Parathyroid adenoma (tissue), 2 donors: ENCODE results near the gene GRIK3.
"Not testable (repeated sequence)": the region's sequence is repeated elsewhere in the genome, so short reads cannot be mapped to it uniquely, and the experiment has no call there.

ENCODE experiments used
- H2AFZ ChIP-seq: fragments of 300-600 bp; sonication (generic); one replicate; pipeline ENCODE4 v1.7.0; 2017; ENCODE audit warnings: antibody characterized with exemption, mild to moderate bottlenecking
- H3K27ac ChIP-seq: fragments of 300-600 bp; sonication (generic); one replicate; pipeline ENCODE4 v1.7.0; 2017
- H3K27me3 ChIP-seq: fragments of 300-600 bp; sonication (generic); one replicate; pipeline ENCODE4 v1.7.0; 2017; ENCODE audit warnings: low read length; ENCODE audit not compliant: control insufficient read depth, insufficient read depth
- H3K36me3 ChIP-seq: fragments of 300-600 bp; sonication (generic); one replicate; pipeline ENCODE4 v1.7.0; 2017; ENCODE audit warnings: low read length; ENCODE audit not compliant: control insufficient read depth, insufficient read depth
- H3K4me1 ChIP-seq: fragments of 300-600 bp; sonication (generic); one replicate; pipeline ENCODE4 v1.7.0; 2017; ENCODE audit warnings: control low read depth
- H3K4me2 ChIP-seq: fragments of 300-600 bp; sonication (generic); one replicate; pipeline ENCODE4 v1.7.0; 2017; ENCODE audit warnings: low read length
- H3K4me3 ChIP-seq: fragments of 300-600 bp; sonication (generic); one replicate; pipeline ENCODE4 v1.7.0; 2017; ENCODE audit warnings: low read depth, low read length
- H3K79me2 ChIP-seq: fragments of 300-600 bp; sonication (generic); one replicate; pipeline ENCODE4 v1.7.0; 2017; ENCODE audit warnings: control low read depth
- H3K9ac ChIP-seq: fragments of 300-600 bp; sonication (generic); one replicate; pipeline ENCODE4 v1.7.0; 2017; ENCODE audit warnings: mild to moderate bottlenecking
- H3K9me3 ChIP-seq: fragments of 300-600 bp; sonication (generic); one replicate; pipeline ENCODE4 v1.7.0; 2017; ENCODE audit warnings: low read length; ENCODE audit not compliant: control insufficient read depth
- TF ChIP-seq, protein P1 (sequence below): fragments of 300-600 bp; sonication (generic); IDR thresholded peaks from one replicate; pipeline ENCODE4 v1.7.0; 2017; ENCODE audit warnings: antibody characterized with exemption, mild to moderate bottlenecking
- donor health status: primary hyperparathyroidism.

The GRIK3 gene

DNA sequence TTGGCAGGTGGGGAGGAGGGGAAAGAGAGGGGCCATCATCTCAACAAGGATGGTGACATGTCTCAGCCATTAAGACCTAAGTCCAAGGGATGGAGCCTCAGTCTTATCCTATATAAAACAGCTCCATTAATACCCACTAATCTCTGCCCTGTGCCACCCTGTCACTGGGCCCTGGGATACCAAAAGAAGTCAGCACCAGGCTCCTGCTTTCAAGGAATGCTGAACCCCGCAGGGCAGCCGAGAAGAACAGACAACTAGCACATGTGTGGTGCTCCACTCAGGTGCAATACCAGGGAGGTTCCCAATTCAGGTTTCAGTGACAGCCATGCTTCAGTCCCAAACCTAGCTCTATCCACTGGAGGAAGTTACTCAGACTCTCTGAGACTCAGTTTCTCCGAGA is 128.4 kb downstream of the GRIK3 start:
- H3K27ac ChIP-seq, result no peak overlapping the region
- H3K9me3 ChIP-seq, result no peaks in the 10 kb centered on the region
- H3K9ac ChIP-seq, result no peak overlapping the region
- H2AFZ ChIP-seq, result no peak overlapping the region
- H3K4me3 ChIP-seq, result no peak overlapping the region
- TF ChIP-seq, protein P1, sequence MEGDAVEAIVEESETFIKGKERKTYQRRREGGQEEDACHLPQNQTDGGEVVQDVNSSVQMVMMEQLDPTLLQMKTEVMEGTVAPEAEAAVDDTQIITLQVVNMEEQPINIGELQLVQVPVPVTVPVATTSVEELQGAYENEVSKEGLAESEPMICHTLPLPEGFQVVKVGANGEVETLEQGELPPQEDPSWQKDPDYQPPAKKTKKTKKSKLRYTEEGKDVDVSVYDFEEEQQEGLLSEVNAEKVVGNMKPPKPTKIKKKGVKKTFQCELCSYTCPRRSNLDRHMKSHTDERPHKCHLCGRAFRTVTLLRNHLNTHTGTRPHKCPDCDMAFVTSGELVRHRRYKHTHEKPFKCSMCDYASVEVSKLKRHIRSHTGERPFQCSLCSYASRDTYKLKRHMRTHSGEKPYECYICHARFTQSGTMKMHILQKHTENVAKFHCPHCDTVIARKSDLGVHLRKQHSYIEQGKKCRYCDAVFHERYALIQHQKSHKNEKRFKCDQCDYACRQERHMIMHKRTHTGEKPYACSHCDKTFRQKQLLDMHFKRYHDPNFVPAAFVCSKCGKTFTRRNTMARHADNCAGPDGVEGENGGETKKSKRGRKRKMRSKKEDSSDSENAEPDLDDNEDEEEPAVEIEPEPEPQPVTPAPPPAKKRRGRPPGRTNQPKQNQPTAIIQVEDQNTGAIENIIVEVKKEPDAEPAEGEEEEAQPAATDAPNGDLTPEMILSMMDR, result no peak
- H3K4me1 ChIP-seq, result no peaks in the 10 kb centered on the region
- H3K27me3 ChIP-seq, result no peaks in the 10 kb centered on the region
- H3K4me2 ChIP-seq, result no peak overlapping the region
- no peaks in the 10 kb centered on the region for H3K36me3 ChIP-seq
- no peaks in the 10 kb centered on the region for H3K79me2 ChIP-seq

DNA sequence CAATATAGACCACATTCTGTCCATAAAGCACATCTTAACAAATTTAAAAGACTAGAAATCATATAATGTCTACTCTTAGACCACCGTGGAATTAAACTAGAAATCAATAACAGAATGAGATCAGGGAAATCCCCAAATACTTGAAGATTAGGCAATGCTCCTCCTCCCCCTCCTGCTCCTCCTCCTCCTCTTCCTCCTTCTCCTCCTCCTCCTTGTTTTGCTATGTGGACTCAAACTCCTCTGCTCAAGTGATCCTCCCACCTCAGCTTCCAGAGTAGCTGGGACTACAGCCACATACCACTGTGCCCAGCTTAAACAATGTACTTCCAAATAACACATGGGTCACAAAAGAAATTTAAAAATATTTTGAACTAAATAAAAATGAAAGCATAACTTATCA is 134.2 kb downstream of the GRIK3 start:
- Histone ChIP-seq H3K27ac (no peak overlapping the region), H3K4me1 (no peaks in the 10 kb centered on the region), H3K9me3 (no peaks in the 10 kb centered on the region), H3K4me3 (no peak overlapping the region), H3K9ac (no peak overlapping the region), H2AFZ (no peak overlapping the region), H3K79me2 (no peaks in the 10 kb centered on the region), H3K4me2 (no peak overlapping the region), H3K36me3 (no peaks in the 10 kb centered on the region), H3K27me3 (no peaks in the 10 kb centered on the region)
- TF ChIP-seq, protein P1, result no peak

DNA sequence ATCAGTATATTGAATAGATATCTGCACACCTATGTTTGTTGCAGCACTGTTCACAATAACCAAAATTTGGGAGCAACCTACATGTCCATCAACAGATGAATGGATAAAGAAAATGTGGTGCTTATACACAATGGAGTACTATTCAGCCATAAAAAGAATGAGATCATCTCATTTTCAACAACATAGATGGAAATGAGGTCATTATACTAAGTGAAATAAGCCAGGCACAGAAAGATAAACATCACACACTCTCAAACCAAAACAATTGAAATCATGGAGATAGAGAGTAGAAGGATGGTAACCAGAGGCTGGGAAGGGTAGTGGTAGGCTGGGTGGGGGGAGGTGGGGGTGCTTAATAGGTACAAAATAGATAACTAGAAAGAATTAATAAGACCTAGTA is 136.5 kb downstream of the GRIK3 start:
- H3K36me3 ChIP-seq, H3K27me3 ChIP-seq, H3K4me2 ChIP-seq, H3K4me1 ChIP-seq, H3K79me2 ChIP-seq, H3K9ac ChIP-seq, H3K9me3 ChIP-seq, H3K4me3 ChIP-seq, H3K27ac ChIP-seq, H2AFZ ChIP-seq: not testable (repeated sequence)

DNA sequence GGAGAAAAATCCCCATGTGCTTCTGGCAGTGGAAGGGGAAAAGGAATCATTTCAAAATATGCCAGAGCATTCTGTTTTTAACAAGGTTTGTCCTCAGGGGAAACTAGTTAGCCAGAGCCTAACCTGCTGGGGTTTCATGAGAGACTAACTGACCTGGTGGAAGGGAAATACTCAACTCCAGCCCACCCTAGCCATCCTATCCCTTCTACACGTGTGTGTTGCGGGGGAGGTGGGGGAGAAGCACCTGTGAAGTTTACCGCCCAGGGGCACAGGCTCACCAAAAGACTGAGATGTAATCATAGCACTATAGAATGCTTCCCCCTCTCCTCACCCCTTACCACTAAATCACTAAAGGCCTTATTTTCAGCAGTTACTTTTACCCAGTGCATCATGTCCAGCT is 139.5 kb downstream of the GRIK3 start:
- Histone ChIP-seq H3K9ac (no peak overlapping the region), H3K4me2 (no peak overlapping the region), H3K4me3 (no peak overlapping the region), H2AFZ (no peak overlapping the region), H3K27ac (no peak overlapping the region), H3K4me1 (no peaks in the 10 kb centered on the region), H3K9me3 (no peaks in the 10 kb centered on the region), H3K79me2 (no peaks in the 10 kb centered on the region), H3K27me3 (no peaks in the 10 kb centered on the region), H3K36me3 (no peaks in the 10 kb centered on the region)
- TF ChIP-seq, protein P1, result no peak

DNA sequence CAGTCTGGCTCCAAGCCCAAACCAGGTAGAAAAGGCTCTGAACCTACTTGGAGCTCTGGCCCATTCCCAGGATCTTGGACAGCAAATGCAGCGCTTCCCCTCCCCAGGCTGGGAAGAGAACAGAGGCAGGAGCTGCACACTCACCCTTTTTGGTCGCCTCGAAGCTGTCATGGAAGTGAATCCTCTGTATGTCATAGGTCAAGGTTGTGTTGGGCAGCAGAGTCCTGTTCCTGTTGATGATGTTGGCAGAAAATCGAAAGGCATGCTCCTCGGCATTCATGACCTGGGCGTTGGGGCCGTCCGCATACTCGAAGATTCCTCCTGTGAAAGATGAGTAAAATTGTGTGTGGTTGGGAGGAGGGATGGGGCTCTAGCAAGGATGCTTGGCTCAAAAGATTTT is 143.5 kb downstream of the GRIK3 start:
- no peaks in the 10 kb centered on the region for H3K27me3 ChIP-seq
- no peaks in the 10 kb centered on the region for H3K9me3 ChIP-seq
- H3K4me2 ChIP-seq, result no peak overlapping the region
- TF ChIP-seq, protein P1, result no peak
- no peaks in the 10 kb centered on the region for H3K79me2 ChIP-seq
- no peak overlapping the region for H3K9ac ChIP-seq
- H3K4me3 ChIP-seq, result no peak overlapping the region
- H3K27ac ChIP-seq, result no peak overlapping the region
- H2AFZ ChIP-seq, result no peak overlapping the region
- H3K4me1 ChIP-seq, result no peaks in the 10 kb centered on the region
- no peaks in the 10 kb centered on the region for H3K36me3 ChIP-seq
